H9 (cell line): ENCODE data around the gene CXCL12. TPM values are rescaled to one million over a fixed set of nuclear protein-coding genes. Genes with fewer than 3 reads are reported as not detected.

ENCODE experiments used
- DNase-seq: peaks from one replicate; pipeline ENCODE4 v3.0.0-alpha.2; 2017
- H2AFZ ChIP-seq: one replicate; pipeline ENCODE4 v1.6.1; 2013; ENCODE audit warnings: mild to moderate bottlenecking, low read length, control low read depth, moderate library complexity
- H2AK5ac ChIP-seq: 2 replicates; pipeline ENCODE4 v1.6.1; 2013; ENCODE audit warnings: low read length, control low read depth, mixed read lengths; ENCODE audit not compliant: insufficient read length
- H2BK120ac ChIP-seq: one replicate; pipeline ENCODE4 v1.6.1; 2013; ENCODE audit warnings: low read depth, mild to moderate bottlenecking, low read length, control low read depth, inconsistent platforms; ENCODE audit not compliant: poor library complexity, severe bottlenecking
- H2BK12ac ChIP-seq: 2 replicates; pipeline ENCODE4 v1.6.1; 2013; ENCODE audit warnings: low read length, control low read depth, mixed read lengths, low read depth; ENCODE audit not compliant: insufficient read length
- H2BK15ac ChIP-seq: 2 replicates; pipeline ENCODE4 v1.6.1; 2013; ENCODE audit warnings: low read depth, low read length, control low read depth
- H2BK20ac ChIP-seq: one replicate; pipeline ENCODE4 v1.6.1; 2013; ENCODE audit warnings: low read depth, mild to moderate bottlenecking, low read length, control low read depth, inconsistent platforms; ENCODE audit not compliant: poor library complexity, severe bottlenecking
- H2BK5ac ChIP-seq: 2 replicates; pipeline ENCODE4 v1.6.1; 2013; ENCODE audit warnings: low read length, control low read depth, mixed read lengths; ENCODE audit not compliant: insufficient read length
- H3K14ac ChIP-seq: 2 replicates; pipeline ENCODE4 v1.6.1; 2013; ENCODE audit warnings: low read length, control low read depth; ENCODE audit not compliant: insufficient read depth
- H3K18ac ChIP-seq: 2 replicates; pipeline ENCODE4 v1.6.1; 2013; ENCODE audit warnings: low read depth, mild to moderate bottlenecking, mixed read lengths, low read length, control low read depth; ENCODE audit not compliant: insufficient read length
- H3K23ac ChIP-seq: 2 replicates; pipeline ENCODE4 v1.6.1; 2013; ENCODE audit warnings: low read length, control low read depth, mixed read lengths, low read depth; ENCODE audit not compliant: insufficient read length
- H3K23me2 ChIP-seq: 2 replicates; pipeline ENCODE4 v1.6.1; 2013; ENCODE audit warnings: low read depth, mild to moderate bottlenecking, mixed read lengths, low read length, control low read depth; ENCODE audit not compliant: insufficient read length, poor library complexity, severe bottlenecking
- H3K27ac ChIP-seq: 2 replicates; pipeline ENCODE4 v1.5.1; 2013; ENCODE audit warnings: low read length, control low read depth, mixed read lengths, low read depth; ENCODE audit not compliant: insufficient read length
- H3K27me3 ChIP-seq: 2 replicates; pipeline ENCODE4 v1.6.1; 2013; ENCODE audit warnings: low read length, control low read depth, inconsistent platforms; ENCODE audit not compliant: insufficient read depth
- H3K4ac ChIP-seq: 2 replicates; pipeline ENCODE4 v1.6.1; 2013; ENCODE audit warnings: low read depth, mild to moderate bottlenecking, control low read depth, inconsistent platforms, low read length, moderate library complexity
- H3K4me1 ChIP-seq: 2 replicates; pipeline ENCODE4 v1.6.1; 2013; ENCODE audit warnings: low read length, control low read depth, inconsistent platforms; ENCODE audit not compliant: insufficient read depth
- H3K4me2 ChIP-seq: 2 replicates; pipeline ENCODE4 v1.6.1; 2013; ENCODE audit warnings: low read length, control low read depth, mixed read lengths; ENCODE audit not compliant: insufficient read length, insufficient read depth
- H3K56ac ChIP-seq: 2 replicates; pipeline ENCODE4 v1.6.1; 2013; ENCODE audit warnings: low read depth, mild to moderate bottlenecking, mixed read lengths, low read length, control low read depth; ENCODE audit not compliant: insufficient read length
- H3K79me1 ChIP-seq: 2 replicates; pipeline ENCODE4 v1.6.1; 2013; ENCODE audit warnings: low read depth, mild to moderate bottlenecking, moderate library complexity, low read length, control low read depth, inconsistent platforms; ENCODE audit not compliant: insufficient read depth, poor library complexity, severe bottlenecking
- H3K79me2 ChIP-seq: 2 replicates; pipeline ENCODE4 v1.6.1; 2013; ENCODE audit warnings: low read length, control low read depth, inconsistent platforms; ENCODE audit not compliant: insufficient read depth
- H3K9ac ChIP-seq: 2 replicates; pipeline ENCODE4 v1.6.1; 2013; ENCODE audit warnings: low read length, control low read depth, mixed read lengths; ENCODE audit not compliant: insufficient read length; ENCODE audit errors: extremely low read depth
- H3K9me3 ChIP-seq: one replicate; pipeline ENCODE4 v1.6.1; 2013; ENCODE audit warnings: low read depth, low read length, inconsistent platforms; ENCODE audit not compliant: control insufficient read depth
- H3T11ph ChIP-seq: one replicate; pipeline ENCODE4 v1.6.1; 2013; ENCODE audit warnings: mild to moderate bottlenecking, low read length, control low read depth, inconsistent platforms
- H4K20me1 ChIP-seq: one replicate; pipeline ENCODE4 v1.6.1; 2013; ENCODE audit not compliant: control insufficient read depth, insufficient read length, insufficient read depth
- H4K5ac ChIP-seq: 2 replicates; pipeline ENCODE4 v1.6.1; 2013; ENCODE audit warnings: low read depth, mild to moderate bottlenecking, mixed read lengths, low read length, control low read depth; ENCODE audit not compliant: insufficient read length
- H4K8ac ChIP-seq: replicated peaks from 2 replicates; pipeline ENCODE4 v1.6.1; 2013; ENCODE audit warnings: low read length, control low read depth, mixed read lengths, low read depth; ENCODE audit not compliant: insufficient read length
- H4K91ac ChIP-seq: 2 replicates; pipeline ENCODE4 v1.6.1; 2013; ENCODE audit warnings: low read depth, mild to moderate bottlenecking, moderate library complexity, mixed read lengths, low read length, control low read depth; ENCODE audit not compliant: insufficient read length
- H3K27ac Mint-ChIP-seq, 3 experiments: 2 replicates in 2 of 3; 3 replicates in 1 of 3; pipeline ENCODE4 v1.8.0; 2020 to 2021; ENCODE audit warnings: mixed read lengths in 3 of 3, mild to moderate bottlenecking in 1 of 3, moderate library complexity in 1 of 3
- H3K27me3 Mint-ChIP-seq: 2 replicates; pipeline ENCODE4 v1.8.0; 2021; ENCODE audit warnings: low read depth, mild to moderate bottlenecking, moderate library complexity, mixed read lengths
- H3K36me3 Mint-ChIP-seq, 3 experiments: 2 replicates in 2 of 3; 3 replicates in 1 of 3; pipeline ENCODE4 v1.8.0; 2020 to 2021; ENCODE audit warnings: low read depth in 3 of 3, mixed read lengths in 3 of 3; ENCODE audit not compliant: insufficient read depth in 1 of 3
- H3K4me1 Mint-ChIP-seq, 2 experiments: 2 replicates each; pipeline ENCODE4 v1.8.0; 2020; ENCODE audit warnings: mixed read lengths in 2 of 2
- H3K4me3 Mint-ChIP-seq, 2 experiments: 2 replicates in 1 of 2; 3 replicates in 1 of 2; pipeline ENCODE4 v1.8.0; 2020 to 2021; ENCODE audit warnings: mild to moderate bottlenecking in 2 of 2, mixed read lengths in 2 of 2, moderate library complexity in 1 of 2
- H3K9me3 Mint-ChIP-seq, 2 experiments: 2 replicates in 1 of 2; 3 replicates in 1 of 2; pipeline ENCODE4 v1.8.0; 2020; ENCODE audit warnings: mild to moderate bottlenecking in 2 of 2, mixed read lengths in 2 of 2, moderate library complexity in 1 of 2
- CTCF ChIP-seq: fragments of 200-600 bp; sonication (generic); conservative IDR thresholded peaks from 3 replicates; pipeline ENCODE4 v1.8.0; 2021; ENCODE audit warnings: antibody characterized with exemption, mild to moderate bottlenecking
- WGBS: extraction: QIAGEN DNeasy Blood & Tissue Kit; methylation state at CpG from one replicate; pipeline ENCODE4 v1.1.7; 2013; ENCODE audit warnings: missing lambda C conversion rate, low lambda C conversion rate, mixed read lengths; ENCODE audit not compliant: insufficient read length; ENCODE audit errors: extremely low coverage; 5-methylcytosine and 5-hydroxymethylcytosine counted together
- long read RNA-seq: library from polyadenylated mRNA; unstranded; transcript quantifications from one replicate; pipeline ENCODE4 v2.0.0, GENCODE V29; 2020
- total RNA-seq: library from RNA; stranded (reverse); gene quantifications from 2 replicates; pipeline ENCODE4 v1.2.1, GENCODE V29; 2021

Gene CXCL12
- total RNA-seq = 28.3 and 29.5 TPM in 2 replicates
- long read RNA-seq, transcript CXCL12-205 (4 exons, 1,052 nt) = minor isoform, 11 of 163 reads
- long read RNA-seq, transcript CXCL12-201 (3 exons, 1,857 nt) = major isoform, 75 of 163 reads
- long read RNA-seq, transcript CXCL12-203 (4 exons, 3,532 nt) = minor isoform, 51 of 163 reads
- long read RNA-seq, partial matches to known transcripts = 1 of 163 reads
- long read RNA-seq, other reads (novel, unspliced or antisense) = 24 of 163 reads

GRCh38 chr10:44385026-44385695 lies at the start of gene CXCL12:
Gene CXCL12, minus strand, starts transcription at chr10:44385097. Its CDS starts 92 bp downstream, at chr10:44385005.
- Histone ChIP-seq H3K4me1 (peaks cover 17% of the 10 kb centered on the region), H3K14ac (peak within 1 kb of the TSS; percentile 44; the same call in 1 of the 2 replicates), H2AFZ (no peak within 1 kb of the TSS), H2BK12ac (no peak within 1 kb of the TSS), H3K79me1 (no peaks in the 10 kb centered on the region), H3K9me3 (no peaks in the 10 kb centered on the region), H2BK20ac (no peak within 1 kb of the TSS), H4K91ac (no peak within 1 kb of the TSS), H4K8ac (no peak within 1 kb of the TSS), H3K18ac (no peak within 1 kb of the TSS), H2AK5ac (no peak within 1 kb of the TSS), H3K4ac (no peak within 1 kb of the TSS), H3K9ac (peak within 1 kb of the TSS; percentile 34), H2BK5ac (no peak within 1 kb of the TSS), H3K27me3 (peaks cover 8% of the 10 kb centered on the region; the same call in 1 of the 2 replicates), H3K79me2 (no peaks in the 10 kb centered on the region), H3K27ac (no peak within 1 kb of the TSS), H3K23me2 (peaks cover 20% of the 10 kb centered on the region), H4K5ac (no peak within 1 kb of the TSS), H2BK120ac (no peak within 1 kb of the TSS), H3K23ac (no peak within 1 kb of the TSS), H2BK15ac (no peak within 1 kb of the TSS), H3K56ac (no peak within 1 kb of the TSS), H3T11ph (no peak within 1 kb of the TSS), H3K4me2 (peak within 1 kb of the TSS; percentile 69), H4K20me1 (no peaks in the 10 kb centered on the region)
- H3K9me3 Mint-ChIP-seq = 0 out of 5 replicates have a peak, but pooled peaks cover 0 to 2% of the 10 kb centered on the region in 2 experiments
- H3K4me3 Mint-ChIP-seq = peak within 1 kb of the TSS; percentile 75 to 86
- no CpG with 5 or more reads among the region's 75 CpGs for WGBS
- no peak within 1 kb of the TSS for H3K27ac Mint-ChIP-seq
- peaks cover 38% of the 10 kb centered on the region for H3K27me3 Mint-ChIP-seq
- H3K36me3 Mint-ChIP-seq = peaks cover 5 to 7% (median 6%) of the 10 kb centered on the region in 3 experiments
- DNase-seq = peak; percentile 78
- TF ChIP-seq CTCF = no peak
- peaks cover 42 to 48% of the 10 kb centered on the region in 2 experiments for H3K4me1 Mint-ChIP-seq
